GM19043 (cell line): Measurements from ENCODE around the gene ME2.
"Not testable (repeated sequence)": the region's sequence is repeated elsewhere in the genome, so short reads cannot be mapped to it uniquely, and the experiment has no call there.

Source experiments
- ATAC-seq: cut with Tn5 transposase; IDR thresholded peaks from one replicate; pipeline ENCODE4 v1.9.1; 2021; ENCODE audit warnings: low read depth; ENCODE audit not compliant: unreplicated experiment

The ME2 gene

GRCh38 chr18:50969448-50969847 is 90.5 kb downstream of the ME2 start:
- no peak for ATAC-seq

DNA sequence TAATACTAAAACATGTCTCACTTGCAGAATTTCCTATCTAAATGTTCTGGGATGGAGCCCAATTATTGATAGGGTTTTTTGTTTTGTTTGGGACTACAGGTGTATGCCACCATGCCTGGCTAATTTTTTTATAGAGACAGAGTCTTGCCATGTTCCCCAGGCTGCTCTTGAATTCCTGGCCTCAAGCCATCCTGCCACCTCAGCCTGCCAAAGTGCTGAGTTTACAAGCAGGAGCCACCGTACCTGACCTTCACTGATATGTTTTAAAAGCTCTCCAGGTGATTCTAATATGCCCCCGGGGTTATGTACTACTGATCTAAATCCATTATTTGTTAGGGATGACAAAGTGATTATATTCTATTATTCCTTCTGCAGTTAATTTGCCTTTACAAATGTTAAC is 91.1 kb downstream of the ME2 start:
- ATAC-seq = no peak

- not testable (repeated sequence) for ATAC-seq
These were observed 93.5 kb downstream of the ME2 start for GRCh38 chr18:50972404-50972803.

DNA sequence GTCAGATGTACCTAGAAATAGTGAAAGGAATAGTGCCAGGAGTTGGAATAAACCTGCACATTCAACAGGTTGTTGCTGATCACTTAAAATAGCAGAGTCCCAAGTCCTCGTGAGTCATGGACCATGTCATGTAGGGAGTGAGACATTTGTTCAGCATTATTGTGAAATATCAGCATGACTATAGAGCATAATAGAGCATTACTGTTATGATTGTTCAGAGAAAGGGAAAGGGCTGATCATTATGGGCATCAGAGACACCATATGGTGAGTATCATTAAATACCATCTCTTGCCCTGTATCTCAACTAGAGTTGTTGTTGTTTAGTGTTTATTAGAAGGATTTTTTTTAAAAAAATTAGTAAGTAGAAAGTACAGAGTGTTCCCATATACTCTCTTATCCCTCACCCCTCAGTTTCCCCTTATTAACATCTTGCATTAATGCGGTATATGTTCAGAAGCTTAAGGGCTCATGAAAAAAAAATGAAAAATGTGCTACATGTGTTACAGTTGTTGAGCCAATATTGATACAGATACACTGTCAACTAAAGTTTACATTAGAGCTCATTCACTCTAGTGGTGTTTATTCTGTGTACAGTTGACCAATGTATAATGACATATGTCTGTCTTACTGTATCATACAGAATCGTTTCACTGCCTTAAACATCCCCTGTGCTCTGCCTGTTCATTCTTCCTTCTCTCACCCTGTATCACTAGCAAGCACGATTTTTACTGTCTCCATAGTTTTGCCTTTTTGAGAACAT is 94.6 kb downstream of the ME2 start:
- ATAC-seq = no peak

DNA sequence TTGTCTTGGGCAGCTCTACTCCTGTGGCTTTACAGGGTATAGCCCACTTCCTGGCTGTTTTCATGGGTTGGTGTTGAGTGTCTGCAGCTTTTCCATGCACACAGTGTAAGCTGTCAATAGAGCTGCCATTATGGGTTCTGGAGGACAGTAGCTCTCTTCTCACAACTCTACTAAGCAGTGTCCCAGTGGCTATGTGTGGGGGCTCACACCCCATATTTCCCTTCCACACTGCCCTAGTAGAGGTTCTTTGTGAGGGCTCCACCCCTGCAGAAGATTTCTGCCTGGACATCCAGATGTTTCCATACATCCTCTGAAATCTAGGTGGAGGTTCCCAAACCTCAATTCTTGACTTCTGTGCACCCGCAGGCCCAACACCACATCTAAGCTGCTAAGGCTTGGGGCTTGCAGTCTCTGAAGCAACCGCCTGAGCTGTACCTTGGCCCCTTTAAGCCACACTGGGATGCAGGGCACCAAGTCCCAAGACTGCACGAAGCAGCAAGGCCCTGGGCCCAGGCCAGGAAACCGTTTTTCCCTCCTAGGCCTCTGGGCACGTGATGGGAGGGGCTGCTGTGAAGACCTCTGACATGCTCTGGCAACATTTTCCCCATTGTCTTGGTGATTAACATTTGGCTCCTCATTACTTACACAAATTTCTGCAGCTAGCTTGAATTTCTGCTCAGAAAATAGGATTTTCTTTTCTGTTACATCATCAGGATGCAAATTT is 98.3 kb downstream of the ME2 start:
- ATAC-seq = no peak

DNA sequence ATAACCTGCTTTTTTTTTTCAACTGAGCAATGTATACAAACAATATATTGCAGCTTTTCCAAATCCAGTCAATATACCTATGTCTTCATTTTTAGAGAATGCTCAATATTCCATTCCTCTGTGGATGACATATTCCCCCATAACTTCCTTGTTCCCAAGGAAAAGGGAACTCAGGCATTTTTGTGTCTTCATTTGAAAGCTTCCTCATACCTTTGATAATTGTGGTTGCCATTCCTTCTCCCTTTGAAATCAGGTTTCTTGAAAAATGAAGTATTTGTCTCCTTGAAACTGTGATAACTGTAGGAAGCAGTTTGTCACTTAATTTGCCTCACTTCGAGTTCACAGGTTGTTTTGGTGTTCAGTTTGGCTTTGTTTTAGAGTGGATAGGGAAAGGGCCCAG is 102.5 kb downstream of the ME2 start:
- ATAC-seq = no peak

- ATAC-seq = no peak
These were observed 103.3 kb downstream of the ME2 start for GRCh38 chr18:50982086-50982801.

DNA sequence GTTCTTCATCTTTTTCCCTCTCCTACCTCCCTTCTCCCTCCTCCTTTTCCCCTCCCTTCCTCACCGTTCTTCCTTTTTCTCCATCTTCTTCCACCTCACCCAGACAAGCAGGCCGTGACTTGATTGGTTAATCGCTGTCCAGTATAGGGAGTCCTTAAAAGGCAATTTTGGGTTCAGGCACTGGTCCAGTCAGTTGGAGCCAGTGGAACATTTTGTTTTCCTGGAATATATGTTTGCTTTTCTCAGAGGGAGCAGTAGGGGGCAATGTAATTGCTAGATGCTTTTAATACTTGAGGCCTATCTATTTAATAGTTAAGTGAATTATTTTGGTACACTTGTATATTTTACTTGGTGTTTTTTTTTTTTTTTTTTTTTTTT is 103.9 kb downstream of the ME2 start:
- ATAC-seq = no peak

- no peak for ATAC-seq
These were observed 107.6 kb downstream of the ME2 start for GRCh38 chr18:50986360-50987087.

DNA sequence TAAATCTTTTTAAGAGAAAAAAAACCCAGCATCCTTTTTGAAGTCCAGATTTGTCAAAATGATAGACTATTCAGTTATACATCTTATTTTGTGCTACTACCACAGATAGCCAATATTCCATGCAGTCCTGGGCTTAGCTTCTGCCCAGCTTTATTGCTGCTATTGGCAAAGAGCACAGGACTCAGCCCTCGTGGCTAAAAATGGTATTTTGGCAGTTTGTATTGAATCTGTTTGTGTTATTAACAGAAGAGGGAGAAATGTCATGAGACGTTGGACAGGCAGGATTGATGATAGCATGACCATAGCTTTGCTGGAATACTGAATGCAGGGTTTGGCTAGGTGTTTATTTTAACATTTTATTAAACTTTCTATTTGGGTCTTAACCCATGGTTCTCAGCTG is 108.3 kb downstream of the ME2 start:
- no peak for ATAC-seq

DNA sequence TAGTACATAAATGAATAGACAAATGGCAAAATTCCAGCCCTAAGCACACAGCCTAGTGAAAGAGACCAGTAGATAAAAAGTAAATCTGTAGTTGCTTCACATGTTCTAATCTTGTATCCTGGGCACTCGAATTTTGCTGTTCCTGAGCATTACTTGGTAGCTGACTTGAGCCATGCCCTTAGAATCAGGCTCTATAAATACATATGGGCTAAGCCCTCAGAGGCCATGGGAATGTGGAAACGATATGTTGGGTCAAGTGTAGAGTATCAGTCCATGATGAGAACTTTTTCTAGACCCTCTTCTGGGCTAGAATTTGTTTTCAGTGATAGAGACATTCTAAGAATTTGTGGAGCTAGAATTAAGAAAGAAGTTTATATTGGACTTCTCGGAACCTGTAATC is 110.8 kb downstream of the ME2 start:
- no peak for ATAC-seq

DNA sequence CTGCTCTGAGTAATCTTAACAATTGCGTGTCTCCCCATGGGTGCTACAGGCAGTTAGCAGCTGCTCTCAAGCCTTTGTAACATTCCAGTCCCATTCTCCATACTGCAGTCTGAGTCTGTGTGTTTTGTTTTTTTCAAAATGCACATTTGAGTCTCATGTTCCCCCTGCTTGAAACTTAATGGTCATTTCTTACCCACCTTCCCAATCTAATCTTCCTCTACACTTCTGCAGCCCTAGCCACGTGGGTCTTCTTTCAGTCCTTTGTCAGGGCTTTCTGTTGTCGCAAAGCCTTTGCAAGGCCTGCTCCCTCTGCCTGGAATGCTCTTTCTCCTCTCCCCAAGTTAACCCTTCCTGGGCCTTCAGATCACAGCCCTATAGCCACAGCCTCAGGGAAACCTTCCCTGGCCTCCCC is 113.4 kb downstream of the ME2 start:
- ATAC-seq = no peak

DNA sequence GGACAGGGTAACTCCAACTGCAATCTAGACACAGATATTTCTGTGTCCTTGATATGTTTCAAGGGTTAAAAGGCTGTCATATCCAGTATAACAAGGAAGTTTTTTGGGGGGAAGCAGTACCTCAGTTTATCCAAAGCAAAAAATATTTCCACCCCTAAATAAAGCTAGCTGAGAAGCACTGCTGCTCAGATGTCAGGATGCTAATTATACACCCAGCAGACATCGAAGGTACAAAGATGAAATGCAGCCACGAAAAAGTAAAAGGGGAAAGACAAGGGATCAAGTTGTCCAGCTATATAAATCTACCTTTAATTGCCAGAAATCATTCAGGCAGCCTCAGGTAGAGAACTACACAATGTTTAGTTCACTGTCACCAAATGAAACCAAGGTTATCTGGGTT is 115.1 kb downstream of the ME2 start:
- ATAC-seq = no peak

GRCh38 chr18:51003174-51003573 is 124.3 kb downstream of the ME2 start:
- ATAC-seq = not testable (repeated sequence)
